ENCODE data around the gene MT4. TPM values are rescaled to one million over a fixed set of nuclear protein-coding genes. Genes with fewer than 3 reads are reported as not detected.

The MT4 gene
- total and polyA plus RNA-seq, 11 donors, result not detected

GRCh38 chr16:56617212-56618085, 52.6 kb downstream of the MT4 start:
- 3 to 5% (median 4%) methylated on average over 29 to 41 of the region's 41 CpGs for WGBS, 4 donors
- Histone ChIP-seq H3K27me3 (peaks cover 0 to 11% (median 0%) of the 10 kb centered on the region in 9 donors), H3K27ac (peak overlapping the region; percentile 20 to 86 (median 70)), H3K9me3 (no peaks in the 10 kb centered on the region), H3K4me3 (peak overlapping the region; percentile 5 to 63 (median 53)), H3K4me1 (peaks cover 0 to 35% (median 14%) of the 10 kb centered on the region in 12 donors), H3K36me3 (no peaks in the 10 kb centered on the region)
- peak in 1 of 2 donors; percentile 57 for TF ChIP-seq POLR2A (IDR thresholded peaks at IDR 0.05)
- TF ChIP-seq CTCF (IDR thresholded peaks at IDR 0.05), result no peak
- intact Hi-C loops (cut with DNase I), result no loop called here
- DNase-seq (peak; percentile 82 to 93 (median 90)), ATAC-seq (peak; percentile 93 to 97 (median 96))

- 76 to 85% (median 80%) methylated on average over 6 of the region's 6 CpGs for WGBS, 4 donors
- TF ChIP-seq CTCF (IDR thresholded peaks at IDR 0.05) (no peak), POLR2A (IDR thresholded peaks at IDR 0.05) (no peak)
- H3K4me3 ChIP-seq, result peak overlapping the region in 9 of 12 donors; percentile 38 to 63 (median 56)
- intact Hi-C loops (cut with DNase I), result no loop called here
- no peaks in the 10 kb centered on the region for H3K9me3 ChIP-seq
- no peak for ATAC-seq
- peak in 1 of 5 donors; percentile 12 for DNase-seq
- peaks cover 0 to 11% (median 0%) of the 10 kb centered on the region in 9 donors for H3K27me3 ChIP-seq
- peaks cover 0 to 35% (median 14%) of the 10 kb centered on the region in 12 donors for H3K4me1 ChIP-seq
- peak overlapping the region in 6 of 12 donors; percentile 67 to 86 (median 75) for H3K27ac ChIP-seq
- no peaks in the 10 kb centered on the region for H3K36me3 ChIP-seq
These were observed 53.3 kb downstream of the MT4 start for GRCh38 chr16:56618138-56618537.

Other genes with a start within 250 kb of the MT4 start
- 100 to 1,000 TPM in 2 of 9 donors, 10 to 100 TPM in 7; 57.1 to 146 (median 84.8) TPM for gene AMFR, start 139.5 kb upstream of the MT4 start, total RNA-seq
- gene AMFR, start 139.5 kb upstream of the MT4 start, polyA plus RNA-seq, result 10 to 100 TPM; 26.4 to 97.4 TPM
- 10 to 100 TPM; 35.2 to 74.3 (median 65.9) TPM for gene NUDT21, start 113.7 kb upstream of the MT4 start, total RNA-seq
- 10 to 100 TPM; 10.9 to 53.8 TPM for gene NUDT21, start 113.7 kb upstream of the MT4 start, polyA plus RNA-seq
- 10 to 100 TPM; 20.8 to 39.1 (median 31.9) TPM for gene OGFOD1, start 113.5 kb upstream of the MT4 start, total RNA-seq
- 10 to 100 TPM; 11.4 to 37.6 TPM for gene OGFOD1, start 113.5 kb upstream of the MT4 start, polyA plus RNA-seq
- gene BBS2, start 45.0 kb upstream of the MT4 start, total RNA-seq, result 10 to 100 TPM; 31.2 to 76.2 (median 49.4) TPM
- 10 to 100 TPM; 12.2 to 24.6 TPM for gene BBS2, start 45.0 kb upstream of the MT4 start, polyA plus RNA-seq
- 1 to 10 TPM in 8 of 9 donors, not detected in 1; 1.3 to 6.9 (median 3.7) TPM for gene MT3, start 24.5 kb downstream of the MT4 start, total RNA-seq
- 10 to 100 TPM in 1 of 2 donors, 1 to 10 TPM in 1; 2.3 to 20.0 TPM for gene MT3, start 24.5 kb downstream of the MT4 start, polyA plus RNA-seq
- gene MT2A, start 43.5 kb downstream of the MT4 start, total RNA-seq, result 100 to 1,000 TPM in 6 of 9 donors, 10 to 100 TPM in 3; 44.3 to 318 (median 125) TPM
- gene MT2A, start 43.5 kb downstream of the MT4 start, polyA plus RNA-seq, result 100 to 1,000 TPM; 105 to 299 TPM
- gene MT1E, start 60.7 kb downstream of the MT4 start, total RNA-seq, result 100 to 1,000 TPM in 5 of 9 donors, 10 to 100 TPM in 4; 64.8 to 192 (median 103) TPM
- gene MT1E, start 60.7 kb downstream of the MT4 start, polyA plus RNA-seq, result 100 to 1,000 TPM in 1 of 2 donors, 10 to 100 TPM in 1; 33.3 to 172 TPM
- gene MT1M, start 67.6 kb downstream of the MT4 start, total RNA-seq, result 10 to 100 TPM in 1 of 9 donors, 1 to 10 TPM in 6, under 1 TPM in 2; 0.61 to 16.2 (median 2.2) TPM
- gene MT1M, start 67.6 kb downstream of the MT4 start, polyA plus RNA-seq, result 10 to 100 TPM in 1 of 2 donors, 1 to 10 TPM in 1; 7.4 to 11.2 TPM
- 10 to 100 TPM in 2 of 9 donors, 1 to 10 TPM in 6, under 1 TPM in 1; 0.92 to 30.1 (median 3.3) TPM for gene MT1A, start 73.6 kb downstream of the MT4 start, total RNA-seq
- 10 to 100 TPM in 1 of 2 donors, 1 to 10 TPM in 1; 8.4 to 43.3 TPM for gene MT1A, start 73.6 kb downstream of the MT4 start, polyA plus RNA-seq
- gene MT1B, start 86.8 kb downstream of the MT4 start, total RNA-seq, result not detected
- not detected for gene MT1B, start 86.8 kb downstream of the MT4 start, polyA plus RNA-seq
- 1 to 10 TPM in 7 of 9 donors, not detected in 2; 1.3 to 8.1 (median 3.3) TPM for gene MT1F, start 92.9 kb downstream of the MT4 start, total RNA-seq
- gene MT1F, start 92.9 kb downstream of the MT4 start, polyA plus RNA-seq, result 1 to 10 TPM; 1.3 to 1.4 TPM
- gene MT1G, start 103.0 kb downstream of the MT4 start, total RNA-seq, result 10 to 100 TPM in 1 of 9 donors, 1 to 10 TPM in 2, not detected in 6; 1.4 to 19.1 (median 6.0) TPM
- 1 to 10 TPM in 1 of 2 donors, not detected in 1; 7.2 TPM for gene MT1G, start 103.0 kb downstream of the MT4 start, polyA plus RNA-seq
- gene MT1H, start 104.7 kb downstream of the MT4 start, total RNA-seq, result 1 to 10 TPM in 2 of 9 donors, not detected in 7; 2.2 to 3.1 TPM
- not detected for gene MT1H, start 104.7 kb downstream of the MT4 start, polyA plus RNA-seq
- gene MT1X, start 117.4 kb downstream of the MT4 start, total RNA-seq, result 100 to 1,000 TPM in 4 of 9 donors, 10 to 100 TPM in 5; 20.6 to 918 (median 77.7) TPM
- 100 to 1,000 TPM; 144 to 145 TPM for gene MT1X, start 117.4 kb downstream of the MT4 start, polyA plus RNA-seq
- 10 to 100 TPM; 21.8 to 49.0 (median 27.8) TPM for gene NUP93, start 165.1 kb downstream of the MT4 start, total RNA-seq
- 10 to 100 TPM; 23.7 to 28.5 TPM for gene NUP93, start 165.1 kb downstream of the MT4 start, polyA plus RNA-seq

Data from heart left ventricle (tissue), 16 donors.